GM20431 (cell line): Measurements from ENCODE around the gene SDHC.
"Not testable (repeated sequence)": the region's sequence is repeated elsewhere in the genome, so short reads cannot be mapped to it uniquely, and the experiment has no call there.

Experiments used
- in situ Hi-C: fragments of 300-500 bp; cut with MseI, MboI; formaldehyde crosslinking; loops from one replicate; pipeline ENCODE4 v1.15.0; 2020; ENCODE audit warnings: low sequenced_read_pairs; ENCODE audit not compliant: unreplicated experiment

Gene SDHC

GRCh38 chr1:161409848-161410635, 95.9 kb downstream of the SDHC start:
- in situ Hi-C loops, result not testable (repeated sequence)

- in situ Hi-C loops, result not testable (repeated sequence)
These were observed 96.4 kb downstream of the SDHC start for GRCh38 chr1:161410636-161410970.
